Hematopoietic multipotent progenitor cell treated with erythropoietin and hydrocortisone succinate and interleukin-3 and kit ligand, for 17 days (in vitro differentiated cells): ENCODE results near the gene ZBTB14.

Source experiments
- DNase-seq: peaks from one replicate; pipeline ENCODE4 v3.0.0-alpha.2; 2015; ENCODE audit warnings: low spot score

The ZBTB14 gene

GRCh38 chr18:5295231-5295920 is at the start of gene ZBTB14:
TSS of gene ZBTB14 (minus strand) at chr18:5295726. CDS start at chr18:5293246, 2,480 bp downstream.
- peak; percentile 41 for DNase-seq

- no peak for DNase-seq
Observed at GRCh38 chr18:5339202-5339834, 43.8 kb upstream of the ZBTB14 start.

- no peak for DNase-seq
Observed at GRCh38 chr18:5334456-5335075, 39.0 kb upstream of the ZBTB14 start.

- DNase-seq = no peak
Observed at GRCh38 chr18:5318061-5318700, 22.7 kb upstream of the ZBTB14 start.

- no peak for DNase-seq
Observed at GRCh38 chr18:5317186-5317585, 21.7 kb upstream of the ZBTB14 start.

- DNase-seq = no peak
Observed at GRCh38 chr18:5315838-5316237, 20.3 kb upstream of the ZBTB14 start.

- no peak for DNase-seq
Observed at GRCh38 chr18:5311301-5311989, 15.9 kb upstream of the ZBTB14 start.

GRCh38 chr18:5309888-5310470 is 14.5 kb upstream of the ZBTB14 start:
- no peak for DNase-seq

GRCh38 chr18:5305835-5306234 is 10.3 kb upstream of the ZBTB14 start:
- no peak for DNase-seq

- DNase-seq = no peak
Observed at GRCh38 chr18:5304232-5304631, 8.7 kb upstream of the ZBTB14 start.

- no peak for DNase-seq
Observed at GRCh38 chr18:5303636-5304035, 8.1 kb upstream of the ZBTB14 start.

- no peak for DNase-seq
Observed at GRCh38 chr18:5302606-5303005, 7.1 kb upstream of the ZBTB14 start.

- no peak for DNase-seq
Observed at GRCh38 chr18:5300476-5301010, 5.0 kb upstream of the ZBTB14 start.

GRCh38 chr18:5298156-5298852 is 2.8 kb upstream of the ZBTB14 start:
- no peak for DNase-seq

- no peak for DNase-seq
Observed at GRCh38 chr18:5297597-5297996, 2.1 kb upstream of the ZBTB14 start.

- no peak for DNase-seq
Observed at GRCh38 chr18:5296706-5297320, 1.3 kb upstream of the ZBTB14 start.

GRCh38 chr18:5295981-5296705 is 617 bp upstream of the ZBTB14 start:
- DNase-seq = peak; percentile 75

- peak; percentile 10 for DNase-seq
Observed at GRCh38 chr18:5294457-5295230, 882 bp downstream of the ZBTB14 start.

GRCh38 chr18:5294113-5294456 is 1.4 kb downstream of the ZBTB14 start:
- no peak for DNase-seq
